ENCODE results near the gene SOAT1. TPM values are rescaled to one million over a fixed set of nuclear protein-coding genes. Genes with fewer than 3 reads are reported as not detected.

The SOAT1 gene
- total RNA-seq, 4 donors from 2014 or later, result 15.0 to 18.6 (median 16.9) TPM

GRCh38 chr1:179365342-179366092 lies 71.9 kb downstream of the SOAT1 start, which contains the start of gene AXDND1:
AXDND1 (plus strand) TSS chr1:179365971; CDS start chr1:179366510, 539 bp downstream.
- peak in 1 of 2 donors; percentile 57 for TF ChIP-seq POLR2A (IDR thresholded peaks at IDR 0.05)
- no peak for TF ChIP-seq CTCF (IDR thresholded peaks at IDR 0.05)
- peak within 1 kb of the TSS; percentile 76 to 98 (median 90) for H3K27ac ChIP-seq
- no peaks in the 10 kb centered on the region for H3K36me3 ChIP-seq
- intact Hi-C loops (cut with DNase I), result loop anchor here (5.0 kb wide), 1 partner anchor 283 kb away; the partner anchor contains the start of gene TOR3A
- peak within 1 kb of the TSS; percentile 58 to 84 (median 68) for H3K4me3 ChIP-seq (replicated peaks in 1 of 3)
- no peaks in the 10 kb centered on the region for H3K9me3 ChIP-seq
- peak; percentile 85 to 86 for DNase-seq
- H3K27me3 ChIP-seq, result no peaks in the 10 kb centered on the region
- H3K4me1 ChIP-seq, result peaks cover 0 to 8% of the 10 kb centered on the region in 2 donors
- WGBS, 2 donors, result 9 to 13% methylated on average over 29 to 41 of the region's 43 CpGs

GRCh38 chr1:179366093-179366800 lies 72.7 kb downstream of the SOAT1 start:
- 4 to 7% methylated on average over 20 to 26 of the region's 28 CpGs for WGBS, 2 donors
- Histone ChIP-seq H3K36me3 (no peaks in the 10 kb centered on the region), H3K9me3 (no peaks in the 10 kb centered on the region), H3K27ac (peak overlapping the region; percentile 76 to 98 (median 90)), H3K4me1 (peaks cover 0 to 8% of the 10 kb centered on the region in 2 donors), H3K27me3 (no peaks in the 10 kb centered on the region), H3K4me3 (replicated peaks in 1 of 3) (peak overlapping the region; percentile 58 to 84 (median 68))
- peak in 1 of 6 experiments; percentile 19 for TF ChIP-seq CTCF (IDR thresholded peaks at IDR 0.05)
- no peak for TF ChIP-seq POLR2A (IDR thresholded peaks at IDR 0.05)
- DNase-seq, result peak; percentile 10 to 23
- intact Hi-C loops (cut with DNase I), result loop anchor here (5.0 kb wide), 1 partner anchor 284 kb away; the partner anchor contains the start of gene TOR3A

GRCh38 chr1:179369751-179370341 lies 76.2 kb downstream of the SOAT1 start:
- H3K4me1 ChIP-seq, result peaks cover 0 to 8% of the 10 kb centered on the region in 2 donors
- H3K9me3 ChIP-seq, result no peaks in the 10 kb centered on the region
- H3K27me3 ChIP-seq, result no peaks in the 10 kb centered on the region
- WGBS, 2 donors, result 2 to 4% methylated on average over 4 of the region's 4 CpGs
- TF ChIP-seq POLR2A (IDR thresholded peaks at IDR 0.05) (no peak), CTCF (IDR thresholded peaks at IDR 0.05) (peak; percentile 61 to 77 (median 70))
- H3K4me3 ChIP-seq (replicated peaks in 1 of 3), result no peak overlapping the region
- intact Hi-C loops (cut with DNase I), result loop anchor here (5.0 to 10.0 kb wide), 2 partner anchors 288 to 595 kb away; partner anchors contain the start of gene TOR3A
- DNase-seq, result peak in 1 of 2 donors; percentile 19
- H3K27ac ChIP-seq, result no peak overlapping the region
- H3K36me3 ChIP-seq, result no peaks in the 10 kb centered on the region

GRCh38 chr1:179372160-179372559 lies 78.6 kb downstream of the SOAT1 start:
- Histone ChIP-seq H3K36me3 (no peaks in the 10 kb centered on the region), H3K27ac (no peak overlapping the region), H3K9me3 (no peaks in the 10 kb centered on the region), H3K4me1 (no peaks in the 10 kb centered on the region), H3K27me3 (no peaks in the 10 kb centered on the region), H3K4me3 (replicated peaks in 1 of 3) (no peak overlapping the region)
- TF ChIP-seq CTCF (IDR thresholded peaks at IDR 0.05), result no peak
- no peak for TF ChIP-seq POLR2A (IDR thresholded peaks at IDR 0.05)
- intact Hi-C loops (cut with DNase I), result loop anchor here (10.0 kb wide), 1 partner anchor 597 kb away; no protein-coding TSS in a partner anchor
- DNase-seq, result no peak
- 87 to 90% methylated on average over 4 of the region's 4 CpGs for WGBS, 2 donors

All from thyroid gland (tissue), 4 donors.